IPS-18a (cell line): ENCODE measurements around the gene APBB3.

Source experiments
- H3K27ac ChIP-seq: one replicate; pipeline ENCODE4 v1.5.1; 2013; ENCODE audit warnings: low read length
- H3K27me3 ChIP-seq: one replicate; pipeline ENCODE4 v1.6.1; 2013; ENCODE audit warnings: mild to moderate bottlenecking, low read length; ENCODE audit not compliant: control insufficient read depth, insufficient read depth
- H3K36me3 ChIP-seq: one replicate; pipeline ENCODE4 v1.6.1; 2013; ENCODE audit warnings: low read depth, low read length; ENCODE audit not compliant: control insufficient read depth
- H3K4me1 ChIP-seq: one replicate; pipeline ENCODE4 v1.6.1; 2013; ENCODE audit warnings: low read depth, low read length; ENCODE audit not compliant: control insufficient read depth
- H3K4me3 ChIP-seq: one replicate; pipeline ENCODE4 v1.5.1; 2013; ENCODE audit warnings: low read length
- H3K9ac ChIP-seq: one replicate; pipeline ENCODE4 v1.6.1; 2013; ENCODE audit warnings: mild to moderate bottlenecking, low read length, moderate library complexity
- H3K9me3 ChIP-seq: one replicate; pipeline ENCODE4 v1.6.1; 2013; ENCODE audit warnings: low read depth, low read length; ENCODE audit not compliant: control insufficient read depth

The APBB3 gene

GRCh38 chr5:140563596-140563995 lies 802 bp downstream of the APBB3 start:
- Histone ChIP-seq H3K9me3 (no peaks in the 10 kb centered on the region), H3K27ac (no peak overlapping the region), H3K27me3 (no peaks in the 10 kb centered on the region), H3K9ac (peak overlapping the region; percentile 83), H3K4me3 (peak overlapping the region; percentile 90), H3K36me3 (peaks cover 18% of the 10 kb centered on the region), H3K4me1 (peaks cover 5% of the 10 kb centered on the region)

- Histone ChIP-seq H3K36me3 (peaks cover 7% of the 10 kb centered on the region), H3K27me3 (no peaks in the 10 kb centered on the region), H3K9me3 (no peaks in the 10 kb centered on the region), H3K4me1 (peaks cover 10% of the 10 kb centered on the region), H3K27ac (no peak overlapping the region), H3K9ac (no peak overlapping the region), H3K4me3 (no peak overlapping the region)
Observed at GRCh38 chr5:140561753-140562523, 2.5 kb downstream of the APBB3 start.

GRCh38 chr5:140560227-140560626 lies 4.2 kb downstream of the APBB3 start:
- Histone ChIP-seq H3K27ac (no peak overlapping the region), H3K4me1 (peaks cover 18% of the 10 kb centered on the region), H3K4me3 (no peak overlapping the region)

GRCh38 chr5:140558542-140558941 lies 5.9 kb downstream of the APBB3 start:
- Histone ChIP-seq H3K9me3 (no peaks in the 10 kb centered on the region), H3K4me1 (peaks cover 13% of the 10 kb centered on the region), H3K9ac (no peak overlapping the region), H3K4me3 (no peak overlapping the region), H3K27ac (no peak overlapping the region), H3K36me3 (no peaks in the 10 kb centered on the region), H3K27me3 (no peaks in the 10 kb centered on the region)

More at GRCh38 chr5:140560227-140560626, 4.2 kb downstream of the APBB3 start:
- H3K27me3 ChIP-seq: no peaks in the 10 kb centered on the region
- H3K9ac ChIP-seq: no peak overlapping the region
- H3K9me3 ChIP-seq: no peaks in the 10 kb centered on the region
- no peaks in the 10 kb centered on the region for H3K36me3 ChIP-seq

GRCh38 chr5:140557965-140558364 lies 6.4 kb downstream of the APBB3 start:
- Histone ChIP-seq H3K27ac (peak overlapping the region; percentile 87), H3K4me1 (peaks cover 13% of the 10 kb centered on the region), H3K36me3 (no peaks in the 10 kb centered on the region), H3K4me3 (peak overlapping the region; percentile 78), H3K9me3 (no peaks in the 10 kb centered on the region), H3K27me3 (no peaks in the 10 kb centered on the region), H3K9ac (peak overlapping the region; percentile 81)

GRCh38 chr5:140557136-140557805 lies 7.1 kb downstream of the APBB3 start, which contains the start of gene SRA1:
Gene SRA1, minus strand, starts transcription at chr5:140557473. Its CDS starts 21 bp downstream, at chr5:140557452.
- Histone ChIP-seq H3K9ac (peak within 1 kb of the TSS; percentile 81), H3K4me3 (peak within 1 kb of the TSS; percentile 78), H3K36me3 (no peaks in the 10 kb centered on the region), H3K4me1 (peaks cover 13% of the 10 kb centered on the region), H3K27me3 (no peaks in the 10 kb centered on the region), H3K27ac (peak within 1 kb of the TSS; percentile 87), H3K9me3 (no peaks in the 10 kb centered on the region)

GRCh38 chr5:140556438-140556837 lies 8.0 kb downstream of the APBB3 start:
- H3K9me3 ChIP-seq: no peaks in the 10 kb centered on the region
- no peak overlapping the region for H3K27ac ChIP-seq
- peak overlapping the region; percentile 81 for H3K9ac ChIP-seq
- peaks cover 13% of the 10 kb centered on the region for H3K4me1 ChIP-seq
- peaks cover 7% of the 10 kb centered on the region for H3K36me3 ChIP-seq
- no peaks in the 10 kb centered on the region for H3K27me3 ChIP-seq
- H3K4me3 ChIP-seq: peak overlapping the region; percentile 78

- peak overlapping the region; percentile 78 for H3K4me3 ChIP-seq
- peaks cover 13% of the 10 kb centered on the region for H3K4me1 ChIP-seq
- peaks cover 13% of the 10 kb centered on the region for H3K36me3 ChIP-seq
- peak overlapping the region; percentile 81 for H3K9ac ChIP-seq
- H3K9me3 ChIP-seq: no peaks in the 10 kb centered on the region
- no peaks in the 10 kb centered on the region for H3K27me3 ChIP-seq
- no peak overlapping the region for H3K27ac ChIP-seq
Observed at GRCh38 chr5:140555747-140556312, 8.6 kb downstream of the APBB3 start.

GRCh38 chr5:140554454-140554853 lies 9.9 kb downstream of the APBB3 start:
- Histone ChIP-seq H3K27me3 (no peaks in the 10 kb centered on the region), H3K27ac (no peak overlapping the region), H3K36me3 (peaks cover 27% of the 10 kb centered on the region), H3K9ac (no peak overlapping the region), H3K4me1 (peaks cover 13% of the 10 kb centered on the region), H3K9me3 (no peaks in the 10 kb centered on the region), H3K4me3 (no peak overlapping the region)

- H3K9ac ChIP-seq: no peak overlapping the region
Observed at GRCh38 chr5:140553657-140554056, 10.7 kb downstream of the APBB3 start.

GRCh38 chr5:140551872-140552271 lies 12.5 kb downstream of the APBB3 start:
- Histone ChIP-seq H3K27me3 (no peaks in the 10 kb centered on the region), H3K27ac (no peak overlapping the region), H3K4me1 (peaks cover 16% of the 10 kb centered on the region), H3K4me3 (no peak overlapping the region), H3K36me3 (peaks cover 33% of the 10 kb centered on the region), H3K9me3 (no peaks in the 10 kb centered on the region), H3K9ac (no peak overlapping the region)

More at GRCh38 chr5:140553657-140554056, 10.7 kb downstream of the APBB3 start:
- Histone ChIP-seq H3K36me3 (peaks cover 33% of the 10 kb centered on the region), H3K9me3 (no peaks in the 10 kb centered on the region), H3K4me3 (no peak overlapping the region), H3K27me3 (no peaks in the 10 kb centered on the region), H3K4me1 (peaks cover 14% of the 10 kb centered on the region), H3K27ac (no peak overlapping the region)
